Thyroid gland (tissue), 4 donors: ENCODE measurements around the gene KRT9.

Experiments used
- CTCF ChIP-seq, 6 experiments: fragments of 200-600 bp in 3 of 6; fragments of 450-650 bp in 3 of 6; sonication (generic) in 3 of 6; IDR thresholded peaks; one replicate each; pipeline ENCODE4 v1.5.1; 2016 to 2019; ENCODE audit warnings: antibody characterized with exemption in 6 of 6, mild to moderate bottlenecking in 2 of 6, inconsistent platforms in 1 of 6, moderate library complexity in 1 of 6
- POLR2A ChIP-seq, 2 donors: fragments of 450-650 bp; IDR thresholded peaks; one replicate each; pipeline ENCODE4 v1.6.1; 2017; ENCODE audit warnings: antibody characterized with exemption in 2 of 2, mild to moderate bottlenecking in 2 of 2, moderate library complexity in 1 of 2

DNA sequence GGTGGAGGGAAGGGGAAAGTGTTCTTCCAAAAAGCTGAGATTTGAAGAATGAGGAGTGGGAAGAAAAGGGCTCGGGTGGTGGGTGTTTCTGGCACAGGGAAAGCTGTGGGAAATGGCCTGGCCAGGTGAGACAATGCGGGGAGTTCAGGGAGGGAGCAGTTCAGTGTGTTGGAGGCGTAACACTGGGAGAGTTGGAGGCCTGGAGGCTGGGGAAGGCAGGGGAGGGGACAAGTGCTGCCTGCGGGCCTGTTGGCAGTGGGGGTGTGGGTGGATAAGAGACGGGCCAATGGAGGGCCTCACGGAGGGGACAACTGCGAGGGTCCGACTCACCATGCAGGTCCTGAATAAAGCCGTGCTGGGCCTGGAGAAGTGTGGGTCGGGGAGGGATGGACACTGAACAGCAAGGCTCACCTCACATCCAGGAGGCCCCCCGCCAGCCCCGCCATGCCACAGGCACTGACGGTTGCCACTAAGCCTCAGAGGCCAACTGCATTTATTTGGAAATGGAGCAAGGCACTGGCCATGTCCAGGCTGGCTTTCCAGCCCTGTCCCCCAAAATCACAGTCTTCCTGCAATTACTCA, 25.9 kb downstream of the KRT9 start:
- TF ChIP-seq CTCF (IDR thresholded peaks at IDR 0.05) (no peak), POLR2A (IDR thresholded peaks at IDR 0.05) (no peak)
